CD4-positive, alpha-beta T cell (primary cell): ENCODE results near the gene TMEM40. TPM values are rescaled to one million over a fixed set of nuclear protein-coding genes. Genes with fewer than 3 reads are reported as not detected.

Source experiments
- ATAC-seq: fragments of 200-7000 bp; cut with Tn5 transposase; one replicate; pipeline ENCODE4 v1.10.0; 2022; ENCODE audit warnings: mild to moderate bottlenecking; ENCODE audit not compliant: poor library complexity
- CTCF ChIA-PET: fragments of 350-600 bp; sonication (Branson Sonifier 250); formaldehyde crosslinking; loops from one replicate; lab custom pipeline; 2021; ENCODE audit warnings: antibody characterized with exemption, inconsistent platforms; lab: Charles Lee
- POLR2A ChIA-PET: fragments of 350-600 bp; sonication (Branson Sonifier 250); formaldehyde crosslinking; loops from one replicate; lab custom pipeline; 2021; ENCODE audit warnings: antibody characterized with exemption, inconsistent platforms; lab: Charles Lee
- DNase-seq, 14 experiments: peaks; one replicate each; pipeline ENCODE4 v3.0.0-alpha.2; 2013 to 2020; ENCODE audit warnings: mixed read lengths in 2 of 14
- H3K27ac ChIP-seq, 2 donors: one replicate each; pipeline versions ENCODE4 v1.5.1 to v1.7.0; 2013; ENCODE audit warnings: low read length in 2 of 2, low read depth in 1 of 2, mild to moderate bottlenecking in 1 of 2
- H3K27me3 ChIP-seq, 2 experiments: 1 replicate in 1 of 2; 2 replicates in 1 of 2; pipeline versions ENCODE4 v1.6.1 to v1.7.0; 2013; ENCODE audit warnings: low read length in 2 of 2, control low read depth in 1 of 2, mild to moderate bottlenecking in 1 of 2, moderate library complexity in 1 of 2; ENCODE audit not compliant: insufficient read depth in 2 of 2, control insufficient read depth in 1 of 2
- H3K36me3 ChIP-seq: one replicate; pipeline ENCODE4 v1.6.1; 2013; ENCODE audit warnings: low read length, control low read depth; ENCODE audit not compliant: insufficient read depth
- H3K4me1 ChIP-seq: one replicate; pipeline ENCODE4 v1.6.1; 2013; ENCODE audit warnings: low read length, control low read depth; ENCODE audit not compliant: insufficient read depth
- H3K4me3 ChIP-seq: one replicate; pipeline ENCODE4 v1.5.1; 2013; ENCODE audit warnings: mild to moderate bottlenecking, low read length, moderate library complexity
- H3K9me3 ChIP-seq, 2 experiments: 1 replicate in 1 of 2; 2 replicates in 1 of 2; pipeline versions ENCODE4 v1.6.1 to v1.7.0; 2013; ENCODE audit warnings: low read length in 2 of 2, mild to moderate bottlenecking in 2 of 2, control low read depth in 1 of 2, moderate library complexity in 1 of 2; ENCODE audit not compliant: control insufficient read depth in 1 of 2, insufficient read depth in 1 of 2
- H3K27ac Mint-ChIP-seq: one replicate; pipeline ENCODE4 v1.8.0; 2020; ENCODE audit warnings: mixed read lengths
- H3K27me3 Mint-ChIP-seq: one replicate; pipeline ENCODE4 v1.8.0; 2021; ENCODE audit warnings: mixed read lengths
- H3K36me3 Mint-ChIP-seq: one replicate; pipeline ENCODE4 v1.8.0; 2021; ENCODE audit warnings: low read depth, mixed read lengths
- H3K4me1 Mint-ChIP-seq: one replicate; pipeline ENCODE4 v1.8.0; 2021; ENCODE audit warnings: low read depth, mixed read lengths
- H3K4me3 Mint-ChIP-seq: one replicate; pipeline ENCODE4 v1.8.0; 2020; ENCODE audit warnings: mild to moderate bottlenecking, mixed read lengths
- H3K9me3 Mint-ChIP-seq: one replicate; pipeline ENCODE4 v1.8.0; 2020; ENCODE audit warnings: mixed read lengths
- intact Hi-C, 2 experiments: fragments of 100-400 bp; cut with DNase I in 1 of 2; cut with micrococcal nuclease in 1 of 2; formaldehyde crosslinking; loops; one replicate each; pipeline versions ENCODE4 v1.15.1 to v1.9.0; 2023 to 2025; cut with DNase I, micrococcal nuclease
- total RNA-seq, 174 experiments: library from RNA in 2 of 174; stranded (reverse) in 2 of 174; gene quantifications; one replicate each; pipeline ENCODE4 v1.2.3 and lab custom pipeline; 2021 to 2026
- TF ChIP-seq, protein P1 (sequence below): fragments of 200-600 bp; IDR thresholded peaks from one replicate; pipeline ENCODE4 v1.8.0; 2022; ENCODE audit warnings: antibody characterized with exemption, mild to moderate bottlenecking

The TMEM40 gene
- total RNA-seq, 2 experiments from 2014 or later: not detected

DNA sequence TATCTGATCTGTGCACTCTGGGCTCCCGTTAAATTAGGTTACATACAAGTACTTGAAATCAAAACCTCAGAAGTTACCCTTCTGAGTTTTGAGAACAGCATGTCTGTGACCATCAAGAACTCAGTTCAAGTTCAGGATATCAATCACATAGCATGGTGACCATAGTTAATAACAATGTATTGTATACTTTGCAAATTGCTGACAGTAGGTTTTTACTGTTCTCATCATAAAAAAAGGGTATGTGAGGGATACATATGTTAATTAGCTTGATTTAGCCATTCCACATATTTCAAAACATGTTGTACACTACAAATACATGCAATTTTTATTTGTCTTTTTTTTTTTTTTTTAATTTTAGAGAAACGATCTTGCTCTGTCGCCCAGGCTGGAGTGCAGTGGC is 25.5 kb downstream of the TMEM40 start:
- Mint-ChIP-seq H3K27ac (no peak overlapping the region), H3K36me3 (no peaks in the 10 kb centered on the region), H3K27me3 (no peaks in the 10 kb centered on the region), H3K4me3 (no peak overlapping the region), H3K9me3 (no peaks in the 10 kb centered on the region), H3K4me1 (no peaks in the 10 kb centered on the region)
- ChIA-PET POLR2A (no interaction called here), CTCF (no interaction called here)
- no peak for ATAC-seq
- H3K4me1 ChIP-seq: no peaks in the 10 kb centered on the region
- H3K27me3 ChIP-seq: no peaks in the 10 kb centered on the region
- no peak overlapping the region for H3K27ac ChIP-seq
- no peak overlapping the region for H3K4me3 ChIP-seq
- TF ChIP-seq, protein P1, sequence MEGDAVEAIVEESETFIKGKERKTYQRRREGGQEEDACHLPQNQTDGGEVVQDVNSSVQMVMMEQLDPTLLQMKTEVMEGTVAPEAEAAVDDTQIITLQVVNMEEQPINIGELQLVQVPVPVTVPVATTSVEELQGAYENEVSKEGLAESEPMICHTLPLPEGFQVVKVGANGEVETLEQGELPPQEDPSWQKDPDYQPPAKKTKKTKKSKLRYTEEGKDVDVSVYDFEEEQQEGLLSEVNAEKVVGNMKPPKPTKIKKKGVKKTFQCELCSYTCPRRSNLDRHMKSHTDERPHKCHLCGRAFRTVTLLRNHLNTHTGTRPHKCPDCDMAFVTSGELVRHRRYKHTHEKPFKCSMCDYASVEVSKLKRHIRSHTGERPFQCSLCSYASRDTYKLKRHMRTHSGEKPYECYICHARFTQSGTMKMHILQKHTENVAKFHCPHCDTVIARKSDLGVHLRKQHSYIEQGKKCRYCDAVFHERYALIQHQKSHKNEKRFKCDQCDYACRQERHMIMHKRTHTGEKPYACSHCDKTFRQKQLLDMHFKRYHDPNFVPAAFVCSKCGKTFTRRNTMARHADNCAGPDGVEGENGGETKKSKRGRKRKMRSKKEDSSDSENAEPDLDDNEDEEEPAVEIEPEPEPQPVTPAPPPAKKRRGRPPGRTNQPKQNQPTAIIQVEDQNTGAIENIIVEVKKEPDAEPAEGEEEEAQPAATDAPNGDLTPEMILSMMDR: no peak
- no peaks in the 10 kb centered on the region for H3K9me3 ChIP-seq
- no peaks in the 10 kb centered on the region for H3K36me3 ChIP-seq
- DNase-seq: no peak
- intact Hi-C loops: no loop called here

DNA sequence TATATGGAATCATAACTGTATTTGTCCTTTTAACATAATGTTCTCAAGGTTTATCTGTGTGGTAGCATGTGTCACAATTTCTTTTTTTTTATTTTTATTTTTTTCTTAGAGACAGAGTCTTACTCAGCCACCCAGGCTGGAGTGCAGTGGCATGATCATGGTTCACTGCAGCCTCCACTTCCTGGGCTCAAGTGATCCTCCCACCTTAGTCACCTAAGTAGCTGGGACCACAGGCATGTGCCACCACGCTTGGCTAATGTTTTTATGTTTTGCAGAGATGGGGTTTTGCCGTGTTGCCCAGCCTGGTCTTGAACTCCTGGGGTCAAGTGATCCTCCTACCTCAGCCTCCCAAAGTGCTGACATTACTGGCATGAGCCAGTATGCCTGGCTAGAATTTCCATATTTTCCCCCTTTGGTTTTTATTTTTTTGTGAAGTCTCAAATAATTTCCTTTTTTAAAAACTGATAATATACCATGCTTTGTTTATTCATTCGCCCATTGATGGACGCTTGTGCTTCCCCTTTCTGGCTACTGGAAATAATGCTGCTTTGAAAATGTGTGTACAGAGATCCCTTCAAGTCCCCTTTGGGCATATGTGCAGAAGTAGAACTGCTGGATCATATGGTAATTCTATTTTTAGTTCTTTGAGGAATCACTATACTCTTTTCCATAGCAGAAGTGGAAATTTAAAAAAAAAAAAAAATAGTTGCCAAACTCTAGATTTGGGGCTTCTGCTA is 28.4 kb downstream of the TMEM40 start:
- Mint-ChIP-seq H3K4me3 (no peak overlapping the region), H3K27me3 (no peaks in the 10 kb centered on the region), H3K36me3 (no peaks in the 10 kb centered on the region), H3K4me1 (no peaks in the 10 kb centered on the region), H3K9me3 (no peaks in the 10 kb centered on the region), H3K27ac (no peak overlapping the region)
- no peaks in the 10 kb centered on the region for H3K9me3 ChIP-seq
- H3K4me3 ChIP-seq: no peak overlapping the region
- ChIA-PET CTCF (no interaction called here), POLR2A (no interaction called here)
- no peaks in the 10 kb centered on the region for H3K4me1 ChIP-seq
- H3K27ac ChIP-seq: no peak overlapping the region
- no peaks in the 10 kb centered on the region for H3K27me3 ChIP-seq
- no peak for ATAC-seq
- no peaks in the 10 kb centered on the region for H3K36me3 ChIP-seq
- TF ChIP-seq, protein P1: no peak
- intact Hi-C loops: no loop called here
- DNase-seq: no peak

DNA sequence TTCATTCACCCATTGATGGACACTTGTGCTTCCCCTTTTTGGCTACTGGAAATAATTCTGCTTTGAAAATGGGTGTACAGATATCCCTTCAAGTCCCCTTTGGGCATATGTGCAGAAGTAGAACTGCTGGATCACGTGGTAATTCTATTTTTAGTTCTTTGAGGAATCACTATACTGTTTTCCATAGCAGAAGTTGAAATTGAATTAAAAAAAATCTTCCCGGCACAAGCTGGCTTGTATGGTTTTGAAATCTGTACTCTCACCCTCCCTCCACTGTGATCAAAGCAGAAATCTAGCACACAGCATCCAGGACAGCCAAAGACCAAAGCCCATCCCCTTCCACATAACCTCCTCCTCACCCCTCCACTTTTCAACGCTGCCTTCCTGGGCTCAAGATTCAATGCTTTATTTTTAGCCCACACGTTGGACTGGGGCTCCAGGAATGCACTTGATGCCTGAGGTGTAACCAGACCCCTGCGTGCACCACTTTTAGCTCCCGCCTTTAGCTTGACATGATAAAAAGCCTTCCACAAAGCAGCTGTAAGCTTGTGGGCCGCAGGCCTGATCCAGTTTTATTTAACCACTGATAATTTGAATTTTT is 29.9 kb downstream of the TMEM40 start:
- H3K4me3 ChIP-seq: no peak overlapping the region
- no peaks in the 10 kb centered on the region for H3K27me3 Mint-ChIP-seq
- CTCF ChIA-PET: no interaction called here

More for the DNA sequence above, 29.9 kb downstream of the TMEM40 start:
- no peaks in the 10 kb centered on the region for H3K36me3 ChIP-seq
- POLR2A ChIA-PET: no interaction called here
- Mint-ChIP-seq H3K27ac (no peak overlapping the region), H3K4me3 (no peak overlapping the region), H3K36me3 (no peaks in the 10 kb centered on the region), H3K9me3 (no peaks in the 10 kb centered on the region), H3K4me1 (no peaks in the 10 kb centered on the region)
- no peak overlapping the region for H3K27ac ChIP-seq
- TF ChIP-seq, protein P1: no peak
- DNase-seq (no peak), ATAC-seq (no peak)
- intact Hi-C loops: no loop called here
- no peaks in the 10 kb centered on the region for H3K9me3 ChIP-seq
- no peaks in the 10 kb centered on the region for H3K27me3 ChIP-seq
- H3K4me1 ChIP-seq: no peaks in the 10 kb centered on the region
